Neural crest cell (in vitro differentiated cells): ENCODE measurements around the gene STAB2. TPM values are rescaled to one million over a fixed set of nuclear protein-coding genes. Genes with fewer than 3 reads are reported as not detected.

Source experiments
- DNase-seq: peaks from one replicate; pipeline ENCODE4 v3.0.0; 2021; ENCODE audit warnings: low read depth, mixed read lengths, low spot score
- H3K27ac Mint-ChIP-seq: one replicate; pipeline ENCODE4 v1.8.0; 2021; ENCODE audit warnings: mild to moderate bottlenecking, mixed read lengths; ENCODE audit not compliant: unreplicated experiment
- H3K27me3 Mint-ChIP-seq: 2 replicates; pipeline ENCODE4 v1.8.0; 2021; ENCODE audit warnings: low read depth, mild to moderate bottlenecking, mixed read lengths
- H3K36me3 Mint-ChIP-seq: 2 replicates; pipeline ENCODE4 v1.8.0; 2021; ENCODE audit warnings: low read depth, mild to moderate bottlenecking, mixed read lengths
- H3K4me1 Mint-ChIP-seq: 2 replicates; pipeline ENCODE4 v1.8.0; 2021; ENCODE audit warnings: mixed read lengths
- H3K4me3 Mint-ChIP-seq: one replicate; pipeline ENCODE4 v1.8.0; 2021; ENCODE audit warnings: mild to moderate bottlenecking, mixed read lengths
- H3K9me3 Mint-ChIP-seq: 2 replicates; pipeline ENCODE4 v1.8.0; 2021; ENCODE audit warnings: mixed read lengths
- CTCF ChIP-seq: fragments of 200-600 bp; sonication (generic); conservative IDR thresholded peaks from 2 replicates; pipeline ENCODE4 v1.5.0; 2021; ENCODE audit warnings: antibody characterized with exemption, mild to moderate bottlenecking
- total RNA-seq: library from RNA; stranded (reverse); gene quantifications from 2 replicates; pipeline ENCODE4 v1.2.1, GENCODE V29; 2021

STAB2 gene
- total RNA-seq, 1 donor from 2014 or later = not detected

- no peak for TF ChIP-seq CTCF
- Mint-ChIP-seq H3K4me1 (no peaks in the 10 kb centered on the region), H3K4me3 (no peak overlapping the region), H3K9me3 (no peaks in the 10 kb centered on the region), H3K36me3 (no peaks in the 10 kb centered on the region), H3K27me3 (peaks cover 24% of the 10 kb centered on the region), H3K27ac (no peak overlapping the region)
- DNase-seq = no peak
Measured at GRCh38 chr12:103698752-103699560, 111.9 kb downstream of the STAB2 start.

- Mint-ChIP-seq H3K27me3 (peaks cover 4% of the 10 kb centered on the region), H3K36me3 (no peaks in the 10 kb centered on the region), H3K4me3 (no peak overlapping the region), H3K9me3 (peaks cover 3% of the 10 kb centered on the region), H3K27ac (no peak overlapping the region), H3K4me1 (no peaks in the 10 kb centered on the region)
- DNase-seq = no peak
- TF ChIP-seq CTCF = no peak
Measured at GRCh38 chr12:103705098-103705497, 118.0 kb downstream of the STAB2 start.

GRCh38 chr12:103705927-103706326 is 118.9 kb downstream of the STAB2 start:
- peaks cover 3% of the 10 kb centered on the region for H3K9me3 Mint-ChIP-seq
- no peak for DNase-seq
- H3K27ac Mint-ChIP-seq = no peak overlapping the region
- peaks cover 4% of the 10 kb centered on the region for H3K27me3 Mint-ChIP-seq
- TF ChIP-seq CTCF = peak; percentile 23
- H3K36me3 Mint-ChIP-seq = no peaks in the 10 kb centered on the region
- H3K4me3 Mint-ChIP-seq = no peak overlapping the region
- no peaks in the 10 kb centered on the region for H3K4me1 Mint-ChIP-seq

GRCh38 chr12:103707446-103707845 is 120.4 kb downstream of the STAB2 start:
- peaks cover 4% of the 10 kb centered on the region for H3K27me3 Mint-ChIP-seq
- no peaks in the 10 kb centered on the region for H3K36me3 Mint-ChIP-seq
- H3K9me3 Mint-ChIP-seq = peaks cover 3% of the 10 kb centered on the region
- H3K4me3 Mint-ChIP-seq = no peak overlapping the region
- no peak for TF ChIP-seq CTCF
- no peaks in the 10 kb centered on the region for H3K4me1 Mint-ChIP-seq
- no peak for DNase-seq
- H3K27ac Mint-ChIP-seq = no peak overlapping the region

GRCh38 chr12:103710544-103710943 is 123.5 kb downstream of the STAB2 start:
- H3K9me3 Mint-ChIP-seq = peaks cover 3% of the 10 kb centered on the region
- H3K27ac Mint-ChIP-seq = no peak overlapping the region
- H3K4me3 Mint-ChIP-seq = no peak overlapping the region
- TF ChIP-seq CTCF = no peak
- no peak for DNase-seq
- H3K27me3 Mint-ChIP-seq = peaks cover 2% of the 10 kb centered on the region
- no peaks in the 10 kb centered on the region for H3K36me3 Mint-ChIP-seq
- no peaks in the 10 kb centered on the region for H3K4me1 Mint-ChIP-seq
